RPMI8226 (cell line): Measurements from ENCODE around the gene TIMP3.
A peak's percentile ranks its signal among the peaks of the same experiment; 100 is the strongest.
"Not testable (repeated sequence)": the region's sequence is repeated elsewhere in the genome, so short reads cannot be mapped to it uniquely, and the experiment has no call there.

Source experiments
- DNase-seq: peaks from one replicate; pipeline ENCODE4 v3.0.0-alpha.2; 2015

TIMP3 gene

DNA sequence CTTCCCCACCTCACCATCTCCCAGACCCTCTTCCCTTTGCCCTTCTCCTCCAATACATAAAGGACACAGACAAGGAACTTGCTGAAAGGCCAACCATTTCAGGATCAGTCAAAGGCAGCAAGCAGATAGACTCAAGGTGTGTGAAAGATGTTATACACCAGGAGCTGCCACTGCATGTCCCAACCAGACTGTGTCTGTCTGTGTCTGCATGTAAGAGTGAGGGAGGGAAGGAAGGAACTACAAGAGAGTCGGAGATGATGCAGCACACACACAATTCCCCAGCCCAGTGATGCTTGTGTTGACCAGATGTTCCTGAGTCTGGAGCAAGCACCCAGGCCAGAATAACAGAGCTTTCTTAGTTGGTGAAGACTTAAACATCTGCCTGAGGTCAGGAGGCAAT lies 58.2 kb downstream of the TIMP3 start:
- no peak for DNase-seq

DNA sequence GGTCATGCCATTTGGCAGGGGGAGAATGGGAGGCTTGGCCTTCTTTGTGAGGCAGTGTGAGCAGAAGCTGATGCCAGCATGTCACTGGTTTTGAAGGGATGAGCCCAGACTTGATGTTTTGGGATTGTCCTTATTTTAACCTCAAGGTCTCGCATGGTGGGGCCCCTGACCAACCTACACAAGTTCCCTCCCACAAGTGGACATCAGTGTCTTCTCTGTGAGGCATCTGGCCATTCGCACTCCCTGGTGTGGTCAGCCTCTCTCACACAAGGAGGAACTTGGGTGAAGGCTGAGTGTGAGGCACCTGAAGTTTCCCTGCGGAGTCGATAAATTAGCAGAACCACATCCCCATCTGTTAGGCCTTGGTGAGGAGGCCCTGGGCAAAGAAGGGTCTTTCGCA lies 59.8 kb downstream of the TIMP3 start:
- no peak for DNase-seq

DNA sequence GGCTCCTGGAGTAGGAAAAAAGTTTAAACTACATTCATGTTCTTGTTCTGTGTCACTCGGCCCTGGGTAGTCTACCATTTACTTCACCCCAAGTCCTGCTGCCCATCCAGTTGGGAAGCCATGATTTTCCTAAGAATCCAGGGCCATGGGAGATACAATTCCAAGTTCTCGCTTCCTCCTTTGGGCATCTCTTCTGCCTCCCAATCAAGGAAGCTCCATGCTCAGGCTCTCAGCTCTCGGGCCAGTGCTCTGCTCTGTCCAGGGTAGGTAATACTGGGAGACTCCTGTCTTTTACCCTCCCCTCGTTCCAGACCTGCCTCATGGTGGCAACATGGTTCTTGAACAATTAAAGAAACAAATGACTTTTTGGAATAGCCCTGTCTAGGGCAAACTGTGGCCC lies 60.6 kb downstream of the TIMP3 start:
- no peak for DNase-seq

DNA sequence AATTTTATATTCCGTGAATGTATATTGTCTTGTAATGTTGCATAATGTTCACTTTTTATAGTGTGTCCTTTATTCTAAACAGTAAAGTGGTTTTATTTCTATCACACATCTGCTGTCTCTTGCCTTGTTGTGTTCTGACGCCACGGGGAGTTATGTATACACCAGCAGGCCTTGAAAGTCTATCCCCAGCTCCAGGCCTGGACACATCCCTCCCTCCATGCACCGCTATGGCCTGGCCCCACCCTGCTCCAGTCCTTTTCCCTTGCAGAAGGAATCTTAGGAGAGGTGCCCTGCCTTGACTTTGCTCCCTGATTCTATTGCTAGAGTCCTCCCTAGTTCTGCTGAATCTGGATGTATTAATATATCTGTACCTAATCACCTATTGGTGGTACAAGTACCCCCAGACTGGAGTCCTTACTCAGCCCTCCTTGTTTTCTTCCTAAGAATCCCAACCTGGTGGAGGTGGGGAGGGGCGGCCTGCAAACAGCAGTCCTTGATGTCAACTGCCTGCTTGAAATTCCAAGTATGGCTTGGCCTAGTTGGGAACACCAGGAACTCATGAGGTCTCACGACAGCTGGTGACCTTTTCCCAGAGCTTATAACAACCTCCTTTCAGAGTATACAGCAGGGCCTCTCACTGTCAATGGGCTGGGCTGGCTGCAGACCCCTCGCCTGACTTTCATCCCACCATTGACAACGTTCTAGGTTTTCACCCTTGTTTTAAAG lies 61.6 kb downstream of the TIMP3 start:
- no peak for DNase-seq

DNA sequence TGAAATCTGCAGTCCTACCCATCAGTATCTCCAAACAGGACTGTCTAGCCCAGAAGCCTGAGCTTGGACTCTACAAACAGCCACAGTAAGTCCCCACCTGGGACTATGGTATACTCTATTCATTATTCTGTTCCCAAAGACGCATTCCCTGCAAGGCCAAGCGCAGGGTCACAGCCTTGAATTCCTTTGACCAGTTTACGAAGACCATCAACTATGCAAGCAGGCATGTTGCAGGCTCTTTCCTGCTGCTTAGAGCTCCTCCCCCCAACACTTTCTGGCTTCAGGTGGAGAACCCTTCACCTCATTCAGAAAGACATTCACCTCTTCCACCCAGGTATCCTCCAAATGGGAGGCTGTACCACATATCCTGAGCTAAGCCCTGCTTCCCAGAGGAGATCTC lies 62.5 kb downstream of the TIMP3 start:
- DNase-seq, result no peak

DNA sequence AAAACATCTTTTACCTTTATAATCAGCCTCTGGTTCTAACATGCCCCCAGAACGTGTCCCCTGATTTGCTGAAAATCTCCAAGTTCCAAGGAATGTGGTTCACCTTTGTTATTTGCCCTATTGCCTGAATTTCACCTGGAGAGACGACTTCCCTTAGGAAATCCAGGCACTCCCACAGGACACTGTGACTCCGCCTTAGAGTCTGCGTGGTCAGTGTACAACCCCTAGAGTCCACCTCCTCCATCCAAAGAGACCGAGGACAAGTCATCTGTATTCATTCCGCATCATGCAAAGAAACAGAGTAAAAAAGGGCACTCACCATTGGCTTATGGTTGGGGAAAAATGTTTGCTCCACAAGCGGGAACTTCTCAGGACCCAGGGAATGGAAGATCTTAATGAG lies 63.1 kb downstream of the TIMP3 start:
- no peak for DNase-seq

DNA sequence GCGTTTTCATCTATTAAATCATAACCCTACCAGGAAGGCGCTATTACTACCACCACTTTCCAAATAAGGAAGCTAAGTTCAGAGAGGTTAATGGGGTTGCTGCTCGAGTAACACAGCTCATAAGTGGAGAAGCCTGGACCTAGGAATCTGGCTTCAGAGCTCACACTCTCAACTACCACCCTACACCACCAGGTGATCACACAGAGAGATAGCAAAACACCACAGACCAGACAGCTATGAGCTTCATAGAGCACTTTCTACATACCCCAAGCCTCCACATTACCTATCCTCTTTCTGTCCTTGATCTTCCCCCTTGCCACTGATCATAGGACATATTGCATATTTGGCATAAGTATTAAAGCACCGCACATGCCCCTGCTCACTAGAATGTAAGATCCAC lies 65.4 kb downstream of the TIMP3 start:
- no peak for DNase-seq

DNA sequence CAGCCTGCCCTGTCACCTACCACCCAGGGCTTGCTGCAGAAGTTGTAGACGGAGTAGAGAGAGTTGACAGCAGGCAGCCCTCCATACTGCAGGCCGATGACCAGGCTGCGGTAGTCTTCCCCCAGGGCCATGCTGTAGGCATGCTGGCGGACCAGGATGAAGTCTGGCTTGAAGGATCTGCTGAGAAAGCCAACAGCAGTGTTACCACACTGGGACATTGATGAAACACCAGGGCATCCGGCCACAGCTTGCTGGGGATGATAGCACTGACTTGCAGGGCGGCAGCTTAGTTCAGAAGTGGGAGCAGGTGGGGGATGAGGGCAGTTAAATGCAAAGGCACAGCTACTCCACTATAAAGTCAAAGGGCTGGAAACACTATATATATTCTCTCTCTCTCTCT lies 67.4 kb downstream of the TIMP3 start:
- no peak for DNase-seq

DNA sequence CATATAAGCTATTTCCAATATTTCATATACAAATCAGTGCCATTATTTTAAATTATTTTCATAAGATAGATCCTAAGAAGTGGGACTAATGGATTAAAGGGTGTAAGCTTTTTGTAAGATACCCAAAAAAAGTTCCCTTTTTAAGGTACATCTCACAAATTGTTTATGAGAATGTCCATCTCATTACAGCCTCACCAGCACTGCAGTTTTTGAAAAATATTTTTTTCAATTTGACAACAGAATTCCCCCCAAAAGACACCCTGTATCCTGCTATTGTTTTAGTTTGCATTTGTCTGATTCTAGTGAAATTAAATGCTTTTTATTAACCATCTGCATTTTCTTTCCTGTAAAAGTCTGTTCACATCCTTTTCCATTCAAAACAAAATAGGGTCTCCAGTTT lies 69.0 kb downstream of the TIMP3 start:
- DNase-seq, result no peak

DNA sequence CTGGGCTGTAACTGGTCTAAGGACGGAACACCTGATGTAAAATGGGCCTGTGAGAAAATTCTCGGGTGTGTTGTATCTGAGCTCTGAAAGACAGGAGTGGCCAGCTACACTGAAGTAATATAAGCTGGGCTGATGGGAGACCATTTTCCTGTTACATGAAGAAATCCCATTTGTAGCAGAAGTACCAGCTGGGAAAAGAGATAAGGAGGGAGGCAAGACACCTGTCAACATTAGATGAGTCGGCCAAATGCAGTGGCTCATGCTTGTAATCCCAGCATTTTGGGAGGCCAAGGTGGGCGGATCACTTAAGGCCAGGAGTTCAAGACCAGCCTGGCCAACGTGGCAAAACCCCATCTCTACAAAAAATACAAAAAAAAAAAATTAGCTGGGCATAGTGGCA lies 72.1 kb downstream of the TIMP3 start:
- not testable (repeated sequence) for DNase-seq

DNA sequence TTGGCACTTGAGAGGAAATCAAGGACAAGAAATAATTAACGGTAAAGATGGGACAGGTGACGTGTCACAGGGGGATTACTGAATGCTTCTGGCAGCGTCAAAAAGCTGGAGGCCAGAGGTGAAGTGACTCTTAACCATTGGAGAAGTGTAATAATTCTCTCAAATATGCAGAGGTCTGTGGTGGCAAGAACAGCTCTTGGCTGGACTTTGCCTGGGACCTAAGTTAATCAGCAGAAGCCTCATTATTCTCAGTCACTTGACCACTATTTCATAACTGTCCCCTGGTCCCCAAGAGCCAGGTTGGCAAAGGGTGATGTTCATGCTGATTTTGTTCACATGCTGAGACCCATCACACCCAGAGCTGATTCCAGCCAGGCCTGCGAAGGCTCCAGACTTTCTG lies 72.9 kb downstream of the TIMP3 start:
- no peak for DNase-seq

DNA sequence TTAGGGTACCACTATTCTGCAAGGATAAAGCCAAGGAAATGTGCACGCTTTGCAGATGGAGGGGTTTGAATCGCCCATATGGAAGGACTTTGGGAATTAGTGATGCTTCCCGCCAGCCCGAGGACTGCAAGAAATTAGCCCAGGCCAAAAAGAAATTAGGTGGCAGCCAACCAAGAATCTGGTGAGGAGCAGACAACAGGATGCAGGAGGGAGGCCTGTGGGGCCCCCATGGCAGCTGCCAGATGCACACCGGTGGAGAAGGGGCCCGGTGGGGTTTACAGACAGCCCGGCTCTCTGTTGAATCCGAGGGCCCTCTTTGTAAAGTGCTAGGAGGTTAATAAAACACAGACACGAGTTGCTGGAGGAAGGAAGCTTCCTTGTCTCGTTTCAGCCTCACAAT lies 73.5 kb downstream of the TIMP3 start:
- DNase-seq, result no peak

DNA sequence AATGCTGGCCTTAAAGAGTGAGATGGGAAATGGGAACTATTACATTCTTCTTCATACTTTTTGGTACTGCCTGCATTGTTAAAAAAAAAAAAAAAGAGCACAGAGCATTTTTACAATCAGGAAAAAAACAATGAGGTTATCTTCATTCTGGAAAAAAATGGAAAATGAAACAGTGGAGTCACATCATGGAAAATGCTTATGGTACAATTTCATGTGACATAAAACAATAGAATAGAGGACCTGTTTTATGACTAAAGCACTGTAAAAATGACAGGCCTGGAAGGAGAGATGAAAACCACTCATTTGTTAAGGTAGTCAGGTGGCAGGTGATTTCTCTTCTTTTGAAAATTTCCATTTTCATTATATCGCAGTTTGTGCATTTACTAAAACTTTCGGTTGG lies 75.0 kb downstream of the TIMP3 start:
- no peak for DNase-seq

DNA sequence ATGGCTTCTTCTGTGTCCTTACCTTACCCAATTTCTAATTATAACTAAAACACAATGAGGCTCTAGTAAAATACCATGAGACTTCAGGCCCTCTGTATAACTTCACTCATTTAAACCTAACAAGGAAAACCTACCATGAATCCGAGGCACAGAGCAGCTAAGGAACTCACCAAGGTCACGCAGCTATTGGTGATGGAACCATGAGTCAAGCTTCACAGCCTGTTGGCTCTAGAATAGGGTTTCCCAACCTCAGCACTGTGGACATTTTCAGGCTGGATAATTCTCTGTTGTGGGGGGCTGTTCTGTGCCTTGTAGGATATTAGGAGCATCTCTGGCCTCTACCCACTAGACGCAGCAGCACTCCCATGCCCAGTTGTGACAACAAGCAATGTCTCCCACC lies 75.7 kb downstream of the TIMP3 start:
- no peak for DNase-seq

DNA sequence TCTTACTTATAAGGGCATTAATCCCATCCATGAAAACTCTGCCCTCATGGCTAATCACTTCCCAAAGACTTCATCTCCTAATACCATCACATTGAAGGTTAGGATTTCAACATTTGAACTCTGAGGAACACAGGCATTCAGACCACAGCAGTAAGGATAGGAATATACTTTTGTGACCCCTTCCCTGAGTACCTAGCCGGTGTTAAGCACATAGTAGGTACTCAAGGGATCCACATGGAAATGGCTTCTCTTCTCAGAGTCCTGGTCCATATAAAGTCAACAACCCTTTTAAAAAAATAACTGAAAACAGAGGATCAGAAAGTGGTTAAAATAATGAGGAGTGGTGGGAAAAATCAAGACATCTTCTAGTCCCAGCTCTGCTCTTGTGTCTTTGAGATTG lies 78.0 kb downstream of the TIMP3 start:
- no peak for DNase-seq

DNA sequence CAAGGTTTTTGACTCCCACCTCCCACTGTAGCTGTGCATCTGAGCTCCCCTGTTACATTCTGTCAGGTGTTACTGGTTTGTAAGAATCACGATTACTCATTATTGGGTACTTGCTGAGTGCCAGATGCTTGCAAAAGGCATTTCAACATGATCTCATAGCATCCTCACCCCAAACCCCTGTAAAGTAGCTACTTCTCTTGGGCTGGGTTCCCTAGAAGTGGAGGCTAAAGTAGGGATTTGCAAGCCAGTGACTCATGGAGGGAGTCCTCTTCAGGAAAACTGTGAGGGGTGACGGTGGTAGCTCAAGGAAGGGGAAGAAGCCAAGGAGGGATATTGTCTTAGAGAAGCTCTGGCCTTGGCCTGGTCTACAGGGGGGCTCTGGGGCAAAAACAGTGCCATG lies 78.6 kb downstream of the TIMP3 start:
- no peak for DNase-seq

DNA sequence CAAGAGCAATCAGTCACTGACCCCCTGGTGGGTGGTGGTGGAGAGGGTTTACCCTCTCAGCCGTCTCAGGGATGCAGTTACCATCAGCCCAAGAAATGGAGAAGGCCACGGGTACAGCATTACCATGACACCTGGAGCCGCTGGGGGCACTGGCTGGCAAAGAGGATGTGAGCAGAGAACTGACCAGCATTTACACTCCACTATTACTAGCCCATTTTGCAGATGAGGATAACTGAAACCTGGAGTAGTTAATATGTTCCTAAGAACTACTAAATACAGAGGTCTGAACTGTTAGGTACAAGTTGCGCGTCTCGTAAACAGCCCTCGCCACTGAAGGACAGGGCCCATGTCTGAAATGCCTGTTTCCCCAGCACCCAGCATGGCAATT lies 79.0 kb downstream of the TIMP3 start:
- peak; percentile 5 for DNase-seq

DNA sequence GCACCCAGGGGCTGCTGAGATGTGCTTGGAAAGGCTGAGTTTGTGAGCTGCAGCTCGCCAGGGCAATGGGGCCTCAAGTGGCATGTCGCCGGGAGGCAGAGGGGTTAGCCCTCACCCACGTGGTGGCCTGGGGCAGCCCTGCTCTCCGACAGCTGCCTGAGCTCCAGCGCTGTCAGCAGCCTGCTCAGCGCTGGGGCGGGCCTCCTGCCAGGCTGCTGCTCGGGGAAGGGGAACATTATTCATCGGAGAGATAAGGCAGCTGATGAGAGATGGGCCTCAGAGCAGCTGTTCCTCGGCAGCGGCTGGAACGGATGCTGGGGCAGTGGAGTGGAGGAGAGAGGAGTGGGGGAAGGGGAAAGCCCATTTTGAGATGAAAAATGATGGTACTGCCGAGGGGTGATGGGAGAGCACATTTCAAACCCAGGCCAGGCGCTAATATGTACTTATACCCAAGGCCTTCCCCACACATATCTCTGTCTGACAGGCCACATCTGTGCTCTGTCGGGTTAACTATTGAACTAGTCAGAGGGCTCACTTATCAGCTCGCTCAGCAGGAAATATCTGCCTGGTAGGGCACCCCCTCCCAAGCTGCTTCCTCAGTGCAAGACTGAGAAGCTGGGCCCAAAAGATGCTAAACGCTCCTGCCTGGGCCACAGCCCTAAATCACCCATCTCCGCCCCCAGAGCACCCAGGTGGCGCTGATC lies 79.5 kb downstream of the TIMP3 start:
- DNase-seq, result peak; percentile 14

DNA sequence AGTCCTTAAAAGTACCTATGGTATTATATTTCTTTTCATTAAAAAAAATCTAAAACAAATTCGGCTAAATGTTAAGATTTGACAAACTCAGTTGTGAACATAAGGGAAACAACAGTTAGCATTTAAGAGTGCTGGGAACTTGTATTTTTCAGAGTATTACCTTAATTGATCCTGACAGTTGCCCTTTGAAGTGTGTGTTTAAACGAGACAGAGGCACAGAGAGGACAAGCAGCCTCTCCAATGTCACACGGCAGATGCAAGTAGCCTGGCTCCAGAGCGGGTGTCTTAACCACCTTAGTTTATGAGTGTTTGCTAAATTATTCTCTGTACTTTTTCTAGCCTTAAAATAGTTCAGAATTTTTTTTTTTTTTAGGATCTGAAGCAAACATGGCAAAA lies 80.9 kb downstream of the TIMP3 start:
- no peak for DNase-seq

DNA sequence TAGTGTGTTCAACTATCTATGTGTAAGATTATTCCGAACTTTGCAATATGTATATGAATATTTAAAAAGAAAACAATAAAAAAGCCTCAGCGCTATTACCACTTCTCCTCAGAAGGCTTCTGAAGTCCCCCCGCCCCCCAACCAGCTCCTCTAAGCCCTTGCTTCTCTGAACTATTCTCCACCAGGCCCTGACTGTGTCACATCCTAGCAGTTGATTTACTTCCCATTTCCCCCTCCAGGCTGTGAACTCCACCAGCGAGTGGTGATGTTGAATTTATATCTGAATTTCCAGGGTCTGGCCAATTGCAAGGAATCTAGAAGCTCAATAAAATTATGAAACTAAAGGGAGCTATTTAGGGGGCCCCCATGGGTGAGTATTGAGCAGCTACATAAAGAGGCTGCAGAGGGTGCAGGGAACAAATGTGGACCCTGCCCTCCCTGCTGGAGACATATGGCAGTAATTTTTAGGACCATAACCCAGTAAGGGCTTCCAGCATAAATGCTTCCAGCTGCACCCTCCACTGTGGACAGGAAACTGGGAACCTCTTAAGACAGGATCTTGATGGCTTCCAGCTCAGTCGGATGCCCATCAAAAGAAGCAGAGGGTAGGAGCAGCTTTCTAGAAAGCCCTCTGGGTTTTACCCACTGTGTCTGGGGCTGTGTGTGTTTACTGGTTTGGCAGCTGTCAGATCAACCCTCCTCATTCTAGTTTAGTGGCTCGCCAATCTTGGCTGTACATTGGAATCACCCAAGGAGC lies 81.4 kb downstream of the TIMP3 start:
- DNase-seq, result no peak

DNA sequence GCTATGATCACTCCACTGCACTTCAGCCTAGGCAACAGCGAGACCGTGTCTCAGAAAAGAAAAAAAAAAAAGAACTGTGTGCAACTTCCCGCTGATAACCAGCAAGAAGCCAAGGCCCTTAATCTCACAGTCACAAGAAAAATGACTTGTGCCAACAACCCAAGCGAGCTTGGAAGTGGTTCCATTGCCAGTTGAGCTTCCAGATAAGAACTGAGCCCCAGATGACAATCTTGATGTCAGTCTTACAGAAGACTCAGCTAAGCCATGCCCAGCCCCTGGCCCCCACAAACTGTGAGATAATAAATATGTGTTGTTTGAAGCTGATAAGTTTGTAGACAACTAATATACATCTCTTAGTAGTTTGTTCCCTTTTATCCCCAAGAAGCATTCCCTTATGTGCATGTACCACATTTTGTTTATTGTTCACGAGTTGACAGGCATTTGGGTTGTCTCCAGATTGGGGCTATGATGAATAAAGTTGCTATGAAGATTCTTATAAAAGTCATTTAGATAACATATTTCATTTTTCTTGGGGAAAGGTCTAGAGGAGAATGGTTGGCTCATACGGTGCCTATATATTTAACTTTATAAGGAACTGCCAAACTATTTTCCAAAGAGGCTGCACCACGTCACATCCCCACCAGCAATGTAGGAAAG lies 85.9 kb downstream of the TIMP3 start:
- DNase-seq, result no peak

DNA sequence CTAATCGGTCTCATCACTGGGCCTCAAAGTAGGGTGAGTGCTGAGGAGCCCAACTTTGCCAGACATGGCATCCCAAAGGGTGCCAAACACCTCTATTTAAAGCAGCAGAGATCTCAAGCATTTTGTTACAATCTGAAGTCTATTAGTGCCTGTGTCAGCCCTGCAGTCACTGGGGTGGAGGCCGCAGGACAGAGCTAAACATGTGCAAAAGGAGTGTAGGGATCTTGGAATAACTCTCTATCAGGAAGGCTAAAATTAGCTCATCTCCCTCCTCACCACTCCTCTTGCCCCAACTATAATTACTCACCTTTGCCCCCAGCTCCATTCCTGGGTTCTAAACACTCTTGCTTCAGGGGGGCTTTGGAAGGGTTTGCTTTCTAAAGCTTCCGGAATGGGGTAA lies 87.5 kb downstream of the TIMP3 start:
- no peak for DNase-seq

DNA sequence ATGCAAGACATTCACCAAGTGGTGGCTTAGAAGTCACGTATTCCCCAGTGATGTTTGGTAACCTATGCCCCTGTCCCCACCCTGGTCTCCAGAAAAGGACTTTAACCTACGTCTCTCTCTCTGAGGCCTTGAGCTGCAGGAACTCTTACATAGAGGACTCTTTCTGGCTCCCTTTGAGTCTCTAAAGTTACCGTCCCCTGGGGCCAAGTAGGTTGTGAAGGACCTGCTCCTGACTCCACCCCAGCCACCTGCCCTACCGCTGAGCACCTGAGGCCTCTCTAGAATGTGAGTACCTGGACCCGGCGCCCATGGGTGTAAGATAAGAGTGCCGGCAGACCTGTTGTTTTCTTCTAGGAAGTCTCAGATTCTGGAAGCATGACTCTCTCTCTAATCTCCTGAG lies 95.4 kb downstream of the TIMP3 start:
- DNase-seq, result no peak

DNA sequence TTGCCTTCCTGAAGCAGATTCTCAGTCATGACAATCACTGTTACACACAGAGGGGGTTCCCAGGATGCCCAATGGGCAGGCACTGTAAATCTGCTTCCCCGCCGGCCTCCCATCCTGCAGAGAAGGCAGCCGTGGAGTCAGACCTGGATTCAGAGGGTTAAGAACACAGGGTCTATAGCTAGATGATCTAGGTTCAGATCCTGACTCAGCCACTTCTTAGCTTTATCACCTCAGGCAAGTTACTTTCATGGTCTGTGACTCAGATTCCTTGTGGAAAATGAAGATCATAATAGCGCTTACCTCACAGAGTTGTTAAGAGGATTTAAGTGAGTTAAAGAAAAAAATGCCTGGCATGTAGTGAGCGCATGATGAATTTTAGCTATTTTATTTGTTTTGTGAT lies 95.9 kb downstream of the TIMP3 start:
- DNase-seq, result no peak
